HG03558 (cell line): ENCODE measurements around the gene SPRING1.
"Not testable (repeated sequence)": the region's sequence is repeated elsewhere in the genome, so short reads cannot be mapped to it uniquely, and the experiment has no call there.

ENCODE experiments used
- ATAC-seq: cut with Tn5 transposase; IDR thresholded peaks from one replicate; pipeline ENCODE4 v1.9.1; 2021; ENCODE audit warnings: moderate number of reproducible peaks; ENCODE audit not compliant: unreplicated experiment; ENCODE audit errors: extremely low read depth

The SPRING1 gene, protein sequence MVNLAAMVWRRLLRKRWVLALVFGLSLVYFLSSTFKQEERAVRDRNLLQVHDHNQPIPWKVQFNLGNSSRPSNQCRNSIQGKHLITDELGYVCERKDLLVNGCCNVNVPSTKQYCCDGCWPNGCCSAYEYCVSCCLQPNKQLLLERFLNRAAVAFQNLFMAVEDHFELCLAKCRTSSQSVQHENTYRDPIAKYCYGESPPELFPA

DNA sequence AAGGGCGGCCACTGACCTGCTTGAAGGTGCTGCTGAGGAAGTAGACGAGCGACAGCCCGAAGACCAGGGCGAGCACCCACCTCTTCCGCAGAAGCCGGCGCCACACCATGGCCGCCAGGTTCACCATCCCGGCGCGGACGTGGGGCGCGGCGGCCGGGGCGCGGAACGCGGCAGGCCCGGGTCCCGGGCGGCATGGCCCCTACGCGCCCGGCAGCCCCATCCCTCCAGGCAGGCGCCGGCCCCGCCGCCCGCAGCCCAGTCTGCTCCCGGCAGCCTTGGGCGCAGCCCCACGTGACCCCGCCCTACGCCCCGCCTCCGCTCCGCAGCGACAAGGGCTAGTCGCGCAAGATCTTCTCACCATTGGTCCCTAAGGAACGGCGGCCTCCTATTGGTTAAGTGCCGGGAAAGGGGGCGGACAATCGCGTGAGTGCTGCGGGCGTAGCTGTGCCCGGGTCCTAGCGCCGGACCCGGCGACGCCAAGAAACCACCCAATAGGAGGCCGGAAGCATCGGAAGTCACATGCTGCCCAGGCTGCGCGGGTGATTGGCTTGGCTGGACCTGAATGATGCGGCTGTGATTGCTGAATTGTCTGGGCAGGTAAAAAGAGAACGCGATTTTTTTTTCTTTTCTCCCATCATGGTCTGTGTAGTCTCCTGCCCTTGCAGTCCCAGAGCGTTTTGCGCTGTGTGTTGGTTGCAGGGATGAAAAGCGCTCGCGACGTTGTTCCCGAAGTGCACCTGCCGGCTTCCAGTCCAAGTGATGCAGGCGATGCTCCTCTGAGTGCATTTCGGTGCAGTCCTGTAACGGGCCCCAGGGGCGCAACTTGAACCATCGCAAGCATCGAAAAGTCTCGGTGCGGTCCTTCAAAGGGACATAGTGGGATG is at the start of gene SPRING1, which contains the start of gene RNFT2:
Gene SPRING1, minus strand, starts transcription at position 296 of the 884 bp plus-strand sequence. Its CDS starts 169 bp downstream, at position 127.
Gene RNFT2, plus strand, starts transcription at position 542 of the 884 bp plus-strand sequence. CDS start 2,183 bp downstream, outside the sequence.
- ATAC-seq = peak; percentile 91

GRCh38 chr12:116784238-116784612 is 46.4 kb upstream of the SPRING1 start:
- ATAC-seq = no peak

GRCh38 chr12:116783525-116784237 is 45.8 kb upstream of the SPRING1 start:
- no peak for ATAC-seq

- ATAC-seq = no peak
Observed at GRCh38 chr12:116780942-116781341, 43.1 kb upstream of the SPRING1 start.

GRCh38 chr12:116779597-116779996 is 41.7 kb upstream of the SPRING1 start:
- no peak for ATAC-seq

GRCh38 chr12:116777245-116777644 is 39.4 kb upstream of the SPRING1 start:
- no peak for ATAC-seq

DNA sequence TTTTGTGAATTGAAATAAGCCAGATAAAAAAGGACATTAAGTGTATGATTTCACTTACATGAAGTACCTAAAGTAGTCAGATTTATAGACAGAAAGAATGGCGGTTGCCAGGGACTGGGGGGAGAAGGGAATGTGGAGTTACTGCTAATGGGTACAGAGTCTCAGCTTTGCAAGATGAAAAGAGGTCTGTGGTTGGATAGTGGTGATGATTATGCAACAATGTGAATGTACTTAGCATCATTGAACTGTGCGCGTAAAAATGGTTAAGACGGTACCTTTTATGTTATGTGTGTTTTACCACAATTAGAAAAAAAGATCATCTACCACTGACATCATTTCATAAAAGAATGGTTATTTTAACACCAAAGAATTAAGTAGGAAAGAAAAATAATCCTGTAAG is 36.2 kb upstream of the SPRING1 start:
- ATAC-seq = no peak

DNA sequence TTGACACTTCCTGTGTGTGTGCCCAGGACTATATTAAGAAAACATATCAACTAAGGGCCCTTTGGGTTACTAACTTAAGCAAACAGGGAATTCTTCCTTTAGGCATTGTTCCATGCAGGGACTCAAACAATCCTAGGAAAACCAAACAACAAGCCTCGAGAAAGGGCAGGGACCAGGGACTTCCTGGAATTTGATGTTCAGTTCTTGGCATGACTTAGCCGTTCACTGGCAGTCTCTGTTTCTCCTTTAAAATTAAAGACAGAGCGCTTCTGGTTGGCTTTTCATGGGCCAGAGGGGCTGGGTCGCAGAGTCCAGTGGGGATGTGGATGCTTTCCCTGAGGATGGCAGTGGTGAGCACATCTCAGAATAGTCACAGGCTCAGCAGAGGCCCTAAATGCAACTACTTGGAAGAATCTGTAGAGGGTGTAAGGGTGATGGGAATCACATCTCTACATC is 35.4 kb upstream of the SPRING1 start:
- no peak for ATAC-seq

DNA sequence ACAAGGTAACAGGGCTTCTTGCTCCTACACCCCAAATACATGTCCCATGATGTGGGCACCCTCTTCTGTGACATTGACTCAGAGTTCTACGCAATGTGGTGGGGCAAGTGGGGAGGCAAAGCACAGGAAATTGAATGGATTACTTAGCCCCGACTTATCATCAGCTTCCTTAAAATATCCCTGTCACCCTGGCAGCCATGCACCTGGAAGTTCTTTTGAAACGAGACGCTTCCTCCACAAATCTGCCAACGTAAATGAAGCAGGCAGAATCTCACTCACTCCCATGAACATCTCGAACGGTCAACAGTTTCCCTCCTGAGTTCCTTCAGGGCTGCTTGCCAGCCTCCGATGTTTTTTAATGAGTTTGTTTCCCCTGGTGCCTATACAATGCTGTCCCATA is 33.8 kb upstream of the SPRING1 start:
- ATAC-seq = no peak

GRCh38 chr12:116766746-116767145 is 28.9 kb upstream of the SPRING1 start:
- no peak for ATAC-seq

GRCh38 chr12:116766285-116766684 is 28.4 kb upstream of the SPRING1 start:
- no peak for ATAC-seq

DNA sequence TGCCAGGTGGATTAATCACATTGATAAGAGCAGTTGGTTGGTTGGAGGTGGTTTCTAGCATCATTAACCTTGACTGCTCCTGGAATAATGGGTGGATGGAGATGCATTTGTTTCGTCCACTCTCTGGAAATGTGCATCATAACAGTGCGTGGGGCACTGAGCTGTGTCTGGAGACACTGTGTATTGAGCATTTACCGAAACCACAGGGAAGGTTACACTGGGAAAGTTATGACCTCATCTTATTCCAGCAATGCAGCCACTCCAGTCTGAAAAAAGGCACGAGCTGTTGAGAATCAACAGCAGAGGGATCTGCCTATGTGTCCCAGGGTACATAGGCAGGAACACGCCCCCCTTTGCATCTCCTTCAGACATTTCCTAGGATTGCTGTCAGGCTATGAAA is 27.4 kb upstream of the SPRING1 start:
- ATAC-seq = no peak

- ATAC-seq = no peak
Observed at GRCh38 chr12:116761499-116761898, 23.6 kb upstream of the SPRING1 start.

DNA sequence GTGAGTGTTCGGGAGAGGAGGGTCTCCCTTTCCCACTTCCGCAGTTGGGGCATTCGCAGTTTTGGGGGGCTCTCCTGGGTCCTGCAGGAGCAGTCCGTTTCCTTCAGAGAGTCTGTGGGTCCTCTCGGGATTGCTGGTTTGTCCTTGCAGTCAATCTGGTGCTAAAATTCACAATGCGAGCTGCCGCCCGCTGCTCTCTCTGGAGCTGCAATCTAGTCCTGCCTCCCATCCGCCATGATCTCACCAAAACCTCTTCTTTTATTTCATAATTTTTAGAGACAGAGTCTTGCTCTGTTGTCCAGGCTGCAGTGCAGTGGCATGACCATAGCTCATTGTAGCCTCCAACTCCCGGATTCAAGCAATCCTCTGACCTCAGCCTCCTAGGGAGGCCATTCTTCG is 22.8 kb upstream of the SPRING1 start:
- ATAC-seq = no peak

DNA sequence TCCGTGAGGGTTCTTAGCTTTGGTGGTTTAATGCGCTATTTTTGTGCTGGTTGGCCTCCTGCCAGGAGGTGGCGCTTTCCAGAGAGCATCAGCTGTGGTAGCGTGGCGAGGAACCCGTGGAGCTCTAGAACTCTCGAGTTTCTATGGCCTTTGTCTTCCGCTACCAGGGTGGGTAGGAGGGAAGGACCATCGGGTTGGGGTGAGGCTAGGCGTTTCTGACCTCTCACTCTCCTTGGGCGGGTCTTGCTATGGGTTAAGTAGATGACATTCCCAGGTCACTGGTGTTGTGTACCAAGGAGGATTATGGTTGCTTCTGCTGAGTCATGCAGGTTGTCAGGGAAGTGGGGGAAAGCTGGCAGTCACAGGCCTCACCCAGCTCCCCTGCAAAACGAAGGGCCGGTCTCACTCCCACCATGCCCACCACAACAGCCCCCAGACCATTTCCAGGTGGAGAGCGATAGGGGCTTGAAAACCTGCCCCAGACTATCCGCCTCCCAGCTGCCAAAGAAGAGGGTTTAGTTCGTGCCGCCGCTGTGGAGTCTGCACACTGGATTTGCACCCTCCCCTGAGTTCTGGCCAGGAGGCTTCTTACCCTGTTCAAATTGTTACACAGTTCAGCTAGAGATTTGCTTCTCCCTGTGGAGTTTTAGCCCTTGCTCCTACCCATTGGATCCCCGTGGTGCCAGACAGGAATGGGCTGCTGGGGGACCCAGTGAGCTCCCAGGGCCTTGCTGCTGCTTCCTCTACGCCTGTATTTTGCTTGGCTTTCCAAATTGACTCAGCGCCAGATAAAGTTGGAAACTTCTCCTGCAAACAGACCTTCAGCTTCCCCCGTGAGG is 22.1 kb upstream of the SPRING1 start:
- ATAC-seq = no peak

DNA sequence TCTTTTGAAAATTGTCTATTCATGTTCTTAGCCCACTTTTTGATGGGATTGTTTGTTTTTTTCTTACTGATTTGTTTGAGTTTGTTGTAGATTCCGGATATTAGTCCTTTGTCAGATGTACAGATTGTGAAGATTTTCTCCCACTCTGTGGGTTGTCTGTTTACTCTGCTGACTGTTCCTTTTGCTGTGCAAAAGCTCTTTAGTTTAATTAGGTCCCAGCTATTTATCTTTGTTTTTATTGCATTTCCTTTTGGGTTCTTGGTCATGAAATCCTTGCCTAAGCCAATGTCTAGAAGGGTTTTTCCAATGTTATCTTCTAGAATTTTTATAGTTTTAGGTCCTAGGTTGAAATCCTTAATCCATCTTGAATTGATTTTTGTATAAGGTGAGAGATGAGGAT is 16.9 kb upstream of the SPRING1 start:
- not testable (repeated sequence) for ATAC-seq

DNA sequence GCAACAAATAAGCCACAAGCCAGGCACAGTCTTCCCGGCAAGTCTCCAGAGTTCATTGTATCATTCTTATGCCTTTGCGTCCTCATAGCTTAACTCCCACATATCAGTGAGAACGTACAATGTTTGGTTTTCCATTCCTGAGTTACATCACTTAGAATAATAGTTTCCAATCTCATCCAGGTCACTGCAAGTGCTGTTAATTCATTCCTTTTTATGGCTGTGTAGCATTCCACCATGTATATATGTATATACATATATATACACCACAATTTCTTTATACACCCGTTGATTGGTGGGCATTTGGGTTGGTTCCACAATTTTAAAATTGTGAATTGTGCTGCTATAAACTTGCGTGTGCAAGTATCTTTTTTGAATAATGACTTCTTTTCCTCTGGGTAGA is 16.2 kb upstream of the SPRING1 start:
- not testable (repeated sequence) for ATAC-seq

DNA sequence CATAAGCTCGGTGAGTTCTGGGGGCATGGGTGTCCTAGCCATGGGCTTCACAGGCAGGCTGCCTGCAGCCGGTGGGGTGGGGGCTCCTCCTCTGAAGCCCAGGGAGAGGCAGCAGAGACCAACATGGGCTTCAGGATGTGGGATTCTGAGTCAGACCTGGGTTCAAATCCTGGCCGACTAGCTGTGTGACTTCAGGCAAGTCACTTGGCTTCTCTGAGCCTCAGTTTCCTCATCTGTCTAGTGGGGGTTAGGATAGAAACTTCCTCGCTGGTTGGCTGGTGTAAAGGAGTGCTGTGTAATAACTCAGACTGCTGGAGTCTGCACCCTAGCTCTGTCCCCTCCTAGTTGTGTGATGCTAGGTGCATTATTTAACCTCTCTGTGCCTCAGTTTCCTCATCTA is 12.4 kb upstream of the SPRING1 start:
- no peak for ATAC-seq

- no peak for ATAC-seq
Observed at GRCh38 chr12:116749884-116750283, 12.0 kb upstream of the SPRING1 start.

GRCh38 chr12:116745554-116745953 is 7.7 kb upstream of the SPRING1 start:
- ATAC-seq = no peak
